Activated gamma-delta T cell treated with Interleukin-2 at 50 U/mL for 16 hours (primary cell): ENCODE data around the gene FRAT1.
"Not testable (repeated sequence)": the region's sequence is repeated elsewhere in the genome, so short reads cannot be mapped to it uniquely, and the experiment has no call there.

ENCODE experiments used
- DNase-seq: peaks from one replicate; pipeline ENCODE4 v3.0.0-alpha.2; 2020

Gene FRAT1

GRCh38 chr10:97318772-97319651, at the start of gene FRAT1:
TSS of gene FRAT1 (plus strand) at chr10:97319271. CDS start at chr10:97319454, 183 bp downstream.
- peak; percentile 90 for DNase-seq

- DNase-seq = no peak
Measured at GRCh38 chr10:97270523-97271154, 48.4 kb upstream of the FRAT1 start.

- no peak for DNase-seq
Measured at GRCh38 chr10:97273700-97274099, 45.4 kb upstream of the FRAT1 start.

GRCh38 chr10:97274828-97275227, 44.2 kb upstream of the FRAT1 start:
- no peak for DNase-seq

- no peak for DNase-seq
Measured at GRCh38 chr10:97277551-97277950, 41.5 kb upstream of the FRAT1 start.

- no peak for DNase-seq
Measured at GRCh38 chr10:97278491-97278989, 40.5 kb upstream of the FRAT1 start.

GRCh38 chr10:97279121-97279815, 39.8 kb upstream of the FRAT1 start:
- no peak for DNase-seq

GRCh38 chr10:97280783-97281182, 38.3 kb upstream of the FRAT1 start:
- no peak for DNase-seq

GRCh38 chr10:97290076-97290475, 29.0 kb upstream of the FRAT1 start:
- not testable (repeated sequence) for DNase-seq

- not testable (repeated sequence) for DNase-seq
Measured at GRCh38 chr10:97290576-97291356, 28.3 kb upstream of the FRAT1 start.

GRCh38 chr10:97291357-97292096, 27.5 kb upstream of the FRAT1 start:
- DNase-seq = no peak

- peak; percentile 93 for DNase-seq
Measured at GRCh38 chr10:97292097-97292861, 26.8 kb upstream of the FRAT1 start, which contains the start of gene ARHGAP19. TSS of gene ARHGAP19 (minus strand) at chr10:97292637. CDS start at chr10:97292627, 10 bp downstream.

GRCh38 chr10:97292862-97293198, 26.2 kb upstream of the FRAT1 start:
- DNase-seq = no peak

GRCh38 chr10:97297556-97298222, 21.4 kb upstream of the FRAT1 start:
- no peak for DNase-seq

GRCh38 chr10:97298223-97298571, 20.9 kb upstream of the FRAT1 start:
- DNase-seq = no peak

- DNase-seq = no peak
Measured at GRCh38 chr10:97300980-97301379, 18.1 kb upstream of the FRAT1 start.

GRCh38 chr10:97302088-97302791, 16.8 kb upstream of the FRAT1 start:
- no peak for DNase-seq

GRCh38 chr10:97307441-97307840, 11.6 kb upstream of the FRAT1 start:
- DNase-seq = no peak

- no peak for DNase-seq
Measured at GRCh38 chr10:97307866-97308780, 10.9 kb upstream of the FRAT1 start.
